HFF-Myc (cell line): Measurements from ENCODE around the gene NOS1AP.

Experiments
- DNase-seq: peaks from one replicate; pipeline ENCODE4 v3.0.0-alpha.2; 2011; ENCODE audit warnings: low read depth; ENCODE audit errors: extremely low read depth
- H3K4me3 ChIP-seq: replicated peaks from 2 replicates; pipeline ENCODE4 v1.5.1; 2011; ENCODE audit warnings: low read depth, mild to moderate bottlenecking, control low read depth, low read length
- CTCF ChIP-seq: IDR thresholded peaks from 2 replicates; pipeline ENCODE4 v1.5.1; 2012; ENCODE audit warnings: mild to moderate bottlenecking, low read depth, low read length, control low read depth; ENCODE audit errors: missing control alignments

NOS1AP gene

DNA sequence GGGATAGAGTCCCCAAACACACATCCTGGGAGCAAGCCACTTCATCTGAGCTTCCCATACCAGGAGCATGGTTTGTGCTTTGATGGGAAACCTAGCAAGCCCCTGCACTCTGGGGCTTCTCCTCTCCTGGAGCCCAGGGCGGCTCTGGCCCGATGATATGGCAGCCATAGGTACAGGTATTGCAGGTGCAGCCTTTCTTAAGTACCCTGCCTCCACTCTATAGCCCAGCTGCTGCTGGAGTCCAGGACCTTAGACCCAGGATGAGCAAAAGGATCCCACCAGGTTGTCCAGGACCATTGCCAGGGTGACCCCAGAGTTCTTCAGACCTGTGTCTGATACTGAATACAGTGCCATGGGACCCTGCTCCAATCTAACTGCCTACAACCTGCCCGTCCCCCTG lies 316.2 kb downstream of the NOS1AP start:
- DNase-seq: no peak
- TF ChIP-seq CTCF: no peak
- no peak overlapping the region for H3K4me3 ChIP-seq

- DNase-seq: no peak
- no peak for TF ChIP-seq CTCF
- H3K4me3 ChIP-seq: no peak overlapping the region
Observed at GRCh38 chr1:162386292-162387225, 317.1 kb downstream of the NOS1AP start.

GRCh38 chr1:162387226-162388082 lies 318.0 kb downstream of the NOS1AP start:
- no peak for DNase-seq

DNA sequence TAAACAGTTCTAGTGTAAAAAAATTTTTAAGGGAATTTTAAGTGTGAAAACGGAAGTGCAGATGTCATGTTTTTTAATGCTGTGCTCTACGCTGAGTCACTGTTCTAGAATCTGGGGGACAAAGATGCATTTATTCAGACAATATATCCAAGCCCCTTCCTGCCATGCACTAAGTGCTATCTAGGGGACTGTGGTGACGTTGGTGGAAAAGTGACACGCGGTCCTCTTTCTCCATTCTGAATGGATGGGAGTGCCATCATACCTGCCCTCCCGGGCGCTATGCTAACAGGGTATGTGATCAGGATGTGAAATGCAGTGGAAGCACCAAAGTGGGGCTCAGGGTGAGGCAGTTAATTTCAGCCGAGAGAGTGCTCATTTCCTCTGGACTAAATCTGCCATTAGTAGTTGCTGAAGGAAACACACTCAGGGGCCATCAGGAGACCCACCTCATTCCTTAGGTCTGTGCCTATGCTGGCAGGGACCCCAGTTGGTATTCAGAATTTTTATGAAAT lies 318.6 kb downstream of the NOS1AP start:
- H3K4me3 ChIP-seq: no peak overlapping the region
- DNase-seq: no peak
- TF ChIP-seq CTCF: no peak

More at GRCh38 chr1:162387226-162388082, 318.0 kb downstream of the NOS1AP start:
- no peak overlapping the region for H3K4me3 ChIP-seq
- TF ChIP-seq CTCF: no peak

DNA sequence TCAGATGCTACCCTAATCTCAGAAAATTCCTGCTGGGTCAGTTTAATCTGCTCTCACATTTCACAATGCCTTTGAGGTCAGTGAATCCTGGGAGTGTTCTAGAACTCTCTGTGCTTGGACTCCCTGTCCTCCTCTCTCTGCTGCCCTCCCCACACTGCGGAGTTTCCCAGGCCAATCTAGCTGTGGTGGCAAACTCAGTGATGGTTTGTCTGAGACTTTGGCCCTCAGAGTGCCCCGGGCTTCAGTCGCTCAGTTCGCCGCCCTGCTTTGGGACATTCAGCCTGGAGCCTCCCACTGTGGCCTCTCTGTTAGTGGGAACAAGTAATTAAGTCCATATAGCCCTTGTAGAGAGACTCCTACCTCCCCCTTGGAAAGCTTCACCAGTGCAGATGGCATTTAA lies 319.1 kb downstream of the NOS1AP start:
- no peak for DNase-seq
- H3K4me3 ChIP-seq: no peak overlapping the region
- no peak for TF ChIP-seq CTCF

DNA sequence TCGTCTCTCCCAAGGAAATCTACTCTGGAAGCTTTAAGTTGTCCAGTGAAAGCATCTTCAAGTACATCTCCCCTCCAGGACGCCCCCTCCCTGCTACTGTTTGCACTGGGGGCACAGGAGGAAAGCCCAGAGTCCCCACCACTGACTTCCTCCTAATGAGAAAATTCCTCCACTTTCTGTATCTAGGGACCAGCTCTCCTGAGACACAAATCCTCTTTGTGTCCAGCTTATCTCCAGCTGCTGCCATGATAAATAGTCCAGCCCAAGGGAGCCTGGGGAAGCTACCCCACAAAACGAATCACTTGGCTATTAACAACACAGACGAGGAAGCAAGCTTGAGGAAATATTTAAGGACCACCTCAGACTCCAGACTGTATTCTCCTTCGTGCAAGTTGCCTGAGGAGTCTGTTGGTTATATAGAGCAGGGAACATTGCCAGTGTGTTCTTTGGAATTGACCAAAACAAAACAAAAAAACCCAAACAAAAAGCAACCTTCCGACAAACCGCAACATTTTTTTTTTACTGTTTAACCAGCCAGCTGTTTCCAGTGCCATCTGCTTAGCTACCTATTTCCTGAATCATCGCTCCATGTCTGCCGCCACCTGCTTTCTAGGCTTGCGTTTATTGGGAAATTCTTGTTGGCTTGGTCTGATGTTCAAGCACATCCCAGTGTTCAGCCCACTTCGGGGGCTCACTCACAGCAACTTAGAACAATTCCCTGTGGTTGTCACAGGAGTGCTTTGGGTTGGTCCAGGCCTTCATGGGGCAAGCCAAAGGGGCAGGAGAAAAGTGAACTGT lies 319.7 kb downstream of the NOS1AP start:
- H3K4me3 ChIP-seq: no peak overlapping the region
- DNase-seq: peak; percentile 65
- TF ChIP-seq CTCF: no peak
